Uterus (tissue), 4 donors: ENCODE measurements around the gene SF1. TPM values are rescaled to one million over a fixed set of nuclear protein-coding genes. Genes with fewer than 3 reads are reported as not detected.

ENCODE experiments used
- DNase-seq, 2 donors: peaks; one replicate each; pipeline ENCODE4 v3.0.0-alpha.2; 2019 to 2020
- H3K27ac ChIP-seq, 2 donors: fragments of 200-600 bp; sonication (generic); 1 replicate in 1 of 2; 2 replicates in 1 of 2; pipeline ENCODE4 v1.5.1; 2016 to 2018
- H3K27me3 ChIP-seq, 2 donors: fragments of 200-600 bp; sonication (generic); one replicate each; pipeline ENCODE4 v1.5.1; 2018 to 2019; ENCODE audit warnings: control low read depth in 1 of 2
- H3K36me3 ChIP-seq, 2 donors: fragments of 200-600 bp; sonication (generic); one replicate each; pipeline ENCODE4 v1.5.1; 2019; ENCODE audit warnings: control low read depth in 1 of 2
- H3K4me1 ChIP-seq, 2 donors: fragments of 200-600 bp; sonication (generic); one replicate each; pipeline ENCODE4 v1.5.1; 2018 to 2019; ENCODE audit warnings: control low read depth in 1 of 2
- H3K4me3 ChIP-seq, 2 donors: fragments of 200-600 bp; sonication (generic); 1 replicate in 1 of 2; 2 replicates in 1 of 2; pipeline ENCODE4 v1.5.1; 2018 to 2019; ENCODE audit warnings: mild to moderate bottlenecking in 1 of 2
- H3K9me3 ChIP-seq, 2 donors: fragments of 200-600 bp; sonication (generic); one replicate each; pipeline ENCODE4 v1.5.1; 2019; ENCODE audit warnings: control low read depth in 1 of 2
- CTCF ChIP-seq, 4 experiments: fragments of 200-600 bp in 2 of 4; fragments of 450-650 bp in 2 of 4; sonication (generic) in 2 of 4; IDR thresholded peaks; one replicate each; pipeline ENCODE4 v1.5.1; 2016 to 2019; ENCODE audit warnings: antibody characterized with exemption in 4 of 4, mild to moderate bottlenecking in 2 of 4, moderate library complexity in 1 of 4
- POLR2A ChIP-seq, 2 donors: fragments of 450-650 bp; IDR thresholded peaks; one replicate each; pipeline ENCODE4 v1.6.1; 2016; ENCODE audit warnings: antibody characterized with exemption in 2 of 2, mild to moderate bottlenecking in 1 of 2, moderate library complexity in 1 of 2
- intact Hi-C: fragments of 100-400 bp; cut with DNase I; formaldehyde crosslinking; loops from one replicate; pipeline ENCODE4 v1.15.1; 2023; ENCODE audit warnings: low total_unique reads
- total RNA-seq, 4 donors: library from RNA; depleted of rRNA in 3 of 4; stranded (reverse); fragments of >200 nt in 3 of 4; gene quantifications; one replicate each; pipeline versions ENCODE4 v1.1.0 to v1.2.4, GENCODE V29; 2014 to 2023
- donor health status: DM: yes; HTN: yes; CAD: no.

Gene SF1
- total RNA-seq, 4 donors from 2014 or later = 62.0 to 374 (median 219) TPM

DNA sequence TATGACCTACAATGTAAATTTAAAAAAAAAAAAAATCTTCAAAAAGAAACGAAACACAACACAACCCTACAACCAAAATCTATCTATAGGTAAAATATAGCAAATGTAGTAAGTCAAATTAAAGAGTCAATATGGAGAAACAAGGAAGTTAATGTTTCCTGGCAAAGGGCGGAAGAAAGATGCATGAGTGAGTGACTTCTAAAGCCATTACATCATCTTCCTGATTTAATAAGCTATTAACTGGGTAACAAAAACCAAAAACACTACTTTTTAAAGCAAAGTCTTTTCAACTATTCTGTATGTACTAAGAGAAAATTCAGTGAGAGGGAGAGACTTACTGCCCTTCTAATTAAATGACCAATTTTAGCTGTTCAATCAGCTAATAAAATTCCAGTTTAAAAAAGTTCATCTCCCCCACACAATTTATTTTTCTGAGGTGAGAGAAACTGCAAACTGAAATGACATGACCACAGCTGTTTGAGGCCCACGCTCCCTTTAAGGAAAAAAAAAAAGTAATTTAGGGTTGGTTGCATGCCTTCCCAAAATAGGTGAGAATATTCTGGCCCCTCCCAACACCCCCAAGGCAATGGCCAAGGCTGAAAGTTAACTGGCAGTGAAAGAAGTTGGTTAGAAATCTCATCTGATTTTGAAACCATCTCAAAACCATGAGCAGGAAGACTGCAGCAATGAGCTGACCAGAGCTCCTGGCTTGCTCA, 5.9 kb downstream of the SF1 start:
- intact Hi-C loops = no loop called here
- no peaks in the 10 kb centered on the region for H3K36me3 ChIP-seq
- H3K9me3 ChIP-seq = no peaks in the 10 kb centered on the region
- peaks cover 7 to 14% of the 10 kb centered on the region in 2 donors for H3K4me1 ChIP-seq
- TF ChIP-seq CTCF (IDR thresholded peaks at IDR 0.05) (no peak), POLR2A (IDR thresholded peaks at IDR 0.05) (no peak)
- no peak overlapping the region for H3K4me3 ChIP-seq
- H3K27me3 ChIP-seq = no peaks in the 10 kb centered on the region
- no peak overlapping the region for H3K27ac ChIP-seq
- DNase-seq = no peak

- TF ChIP-seq CTCF (IDR thresholded peaks at IDR 0.05) (no peak), POLR2A (IDR thresholded peaks at IDR 0.05) (no peak)
- H3K9me3 ChIP-seq = no peaks in the 10 kb centered on the region
- no peak for DNase-seq
- no peak overlapping the region for H3K27ac ChIP-seq
- intact Hi-C loops = no loop called here
- H3K36me3 ChIP-seq = no peaks in the 10 kb centered on the region
- H3K27me3 ChIP-seq = no peaks in the 10 kb centered on the region
- H3K4me1 ChIP-seq = peaks cover 7 to 12% of the 10 kb centered on the region in 2 donors
- no peak overlapping the region for H3K4me3 ChIP-seq
These were observed 6.5 kb downstream of the SF1 start for GRCh38 chr11:64771861-64772260.

- Histone ChIP-seq H3K9me3 (no peaks in the 10 kb centered on the region), H3K4me1 (peaks cover 0 to 5% of the 10 kb centered on the region in 2 donors), H3K4me3 (no peak overlapping the region), H3K36me3 (no peaks in the 10 kb centered on the region), H3K27me3 (no peaks in the 10 kb centered on the region), H3K27ac (no peak overlapping the region)
- DNase-seq = no peak
- TF ChIP-seq POLR2A (IDR thresholded peaks at IDR 0.05) (no peak), CTCF (IDR thresholded peaks at IDR 0.05) (no peak)
- intact Hi-C loops = no loop called here
These were observed 8.2 kb downstream of the SF1 start for GRCh38 chr11:64770120-64770519.

GRCh38 chr11:64769283-64769682, 9.1 kb downstream of the SF1 start:
- intact Hi-C loops = no loop called here
- no peaks in the 10 kb centered on the region for H3K36me3 ChIP-seq
- TF ChIP-seq CTCF (IDR thresholded peaks at IDR 0.05) (no peak), POLR2A (IDR thresholded peaks at IDR 0.05) (no peak)

DNA sequence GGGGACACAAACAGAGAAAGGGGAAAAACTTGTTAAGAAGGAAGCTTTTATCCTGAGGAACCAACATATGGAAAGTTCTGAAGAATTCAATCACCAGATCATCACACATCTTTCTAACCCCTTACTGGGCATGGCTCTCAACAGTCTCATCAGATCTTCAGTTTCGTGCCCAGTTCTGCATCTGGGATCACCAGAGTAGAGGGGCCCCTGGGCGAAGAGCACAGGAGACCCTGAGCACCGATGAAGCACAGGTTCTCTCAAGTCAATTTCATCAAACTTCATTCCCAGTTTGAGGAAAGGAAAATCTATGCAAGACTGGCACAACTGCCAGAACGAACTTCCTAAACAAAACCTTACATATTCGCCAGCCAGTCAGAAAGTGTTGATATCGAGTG, 10.0 kb downstream of the SF1 start:
- DNase-seq = no peak
- Histone ChIP-seq H3K36me3 (no peaks in the 10 kb centered on the region), H3K27me3 (no peaks in the 10 kb centered on the region), H3K4me3 (no peak overlapping the region), H3K27ac (no peak overlapping the region), H3K9me3 (no peaks in the 10 kb centered on the region), H3K4me1 (peaks cover 0 to 9% of the 10 kb centered on the region in 2 donors)
- TF ChIP-seq CTCF (IDR thresholded peaks at IDR 0.05) (no peak), POLR2A (IDR thresholded peaks at IDR 0.05) (no peak)
- intact Hi-C loops = no loop called here

More at GRCh38 chr11:64769283-64769682, 9.1 kb downstream of the SF1 start:
- no peak for DNase-seq
- Histone ChIP-seq H3K4me3 (no peak overlapping the region), H3K27me3 (no peaks in the 10 kb centered on the region), H3K4me1 (no peaks in the 10 kb centered on the region), H3K27ac (no peak overlapping the region), H3K9me3 (no peaks in the 10 kb centered on the region)
